Lung microvascular endothelial cell (primary cell): ENCODE results near the gene KRTAP10-10. TPM values are rescaled to one million over a fixed set of nuclear protein-coding genes. Genes with fewer than 3 reads are reported as not detected.
"Not testable (repeated sequence)": the region's sequence is repeated elsewhere in the genome, so short reads cannot be mapped to it uniquely, and the experiment has no call there.

Source experiments
- DNase-seq, 2 donors: peaks; one replicate each; pipeline versions ENCODE4 v3.0.0 to v3.0.0-alpha.2; 2010; ENCODE audit warnings: low read depth in 2 of 2
- total RNA-seq: library from RNA; depleted of rRNA; stranded (reverse); fragments of >200 nt; gene quantifications from 2 replicates; pipeline ENCODE4 v1.2.1, GENCODE V29; 2014

Gene KRTAP10-10
- total RNA-seq, 1 donor from 2014 or later, result not detected

DNA sequence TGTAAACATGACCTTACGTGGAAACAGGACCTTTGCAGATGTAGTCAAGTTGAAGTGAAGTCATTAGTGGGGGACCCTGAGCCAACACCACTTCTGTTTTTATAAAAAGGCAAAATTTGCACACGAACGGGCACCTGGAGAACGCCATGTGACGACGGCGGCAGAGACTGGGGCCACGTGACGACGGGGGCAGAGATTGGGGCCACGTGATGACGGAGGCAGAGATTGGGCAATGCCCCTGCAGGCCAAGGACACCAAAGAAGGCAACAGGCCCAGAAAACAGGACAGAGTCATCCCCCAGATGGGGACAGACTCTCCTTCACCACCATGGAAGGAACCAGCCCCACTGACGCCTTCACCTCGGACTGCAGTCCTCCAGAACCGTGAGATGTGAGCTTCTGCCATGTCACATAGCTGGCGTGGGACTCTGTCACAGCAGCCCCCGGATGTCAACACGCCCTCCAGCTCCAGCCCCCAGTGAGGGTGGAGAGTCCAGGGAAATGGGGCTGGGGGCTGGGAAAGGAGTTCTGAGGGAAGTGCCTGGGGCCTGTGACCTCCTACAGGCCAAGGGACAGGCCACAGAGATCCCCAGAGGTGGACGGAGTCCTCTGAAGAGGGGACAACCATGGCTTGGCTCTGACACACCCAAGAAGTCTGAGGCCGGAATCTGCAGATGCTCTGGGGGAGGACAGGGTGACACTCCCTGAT lies 13.3 kb downstream of the KRTAP10-10 start:
- no peak for DNase-seq

GRCh38 chr21:44650973-44651675 lies 14.0 kb downstream of the KRTAP10-10 start:
- no peak for DNase-seq

- DNase-seq, result no peak
Measured at GRCh38 chr21:44653123-44653522, 16.0 kb downstream of the KRTAP10-10 start.

DNA sequence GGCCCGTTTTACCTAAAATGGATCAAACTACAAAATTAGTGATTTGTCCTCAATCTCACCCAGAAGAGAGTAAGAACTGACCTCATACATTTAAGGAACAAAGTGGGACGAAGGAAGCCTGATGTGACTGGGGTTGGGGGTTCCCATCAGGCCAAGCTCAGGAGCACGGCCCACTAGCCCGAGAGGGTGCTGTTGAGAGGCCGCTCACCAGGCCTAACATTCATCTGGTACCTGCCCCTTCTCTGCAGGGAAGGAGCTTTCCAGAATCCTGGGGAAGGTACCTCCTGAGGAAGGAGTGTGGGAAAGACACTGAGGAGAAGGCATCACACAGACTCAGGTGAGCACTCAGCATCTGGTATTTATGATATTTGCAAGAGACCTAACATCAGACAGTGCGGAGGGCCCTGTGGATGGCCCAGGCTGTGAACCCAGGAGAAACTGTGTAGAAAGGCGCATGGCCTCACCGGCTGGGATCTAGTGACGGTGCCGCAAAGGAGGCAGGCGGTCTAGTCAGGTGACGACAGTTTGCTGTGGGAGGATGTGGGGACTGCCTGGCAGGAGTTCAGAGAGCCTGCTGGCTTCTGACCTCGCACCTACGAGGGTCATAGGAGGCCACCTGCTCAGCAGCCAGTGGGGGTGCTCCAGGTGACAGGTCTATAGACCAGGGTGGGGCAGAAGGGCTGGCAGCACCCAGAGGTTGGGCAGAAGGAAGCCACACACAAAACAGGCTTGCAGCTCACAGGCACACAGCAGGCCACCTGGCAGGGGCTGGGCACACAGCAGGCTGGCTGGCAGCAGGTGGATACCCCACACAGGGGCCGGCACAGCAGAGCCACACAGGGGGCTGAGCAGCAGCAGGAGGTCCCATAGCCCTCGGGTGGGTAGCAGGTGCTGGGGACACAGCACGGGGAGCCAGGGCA lies 16.8 kb downstream of the KRTAP10-10 start:
- no peak for DNase-seq

DNA sequence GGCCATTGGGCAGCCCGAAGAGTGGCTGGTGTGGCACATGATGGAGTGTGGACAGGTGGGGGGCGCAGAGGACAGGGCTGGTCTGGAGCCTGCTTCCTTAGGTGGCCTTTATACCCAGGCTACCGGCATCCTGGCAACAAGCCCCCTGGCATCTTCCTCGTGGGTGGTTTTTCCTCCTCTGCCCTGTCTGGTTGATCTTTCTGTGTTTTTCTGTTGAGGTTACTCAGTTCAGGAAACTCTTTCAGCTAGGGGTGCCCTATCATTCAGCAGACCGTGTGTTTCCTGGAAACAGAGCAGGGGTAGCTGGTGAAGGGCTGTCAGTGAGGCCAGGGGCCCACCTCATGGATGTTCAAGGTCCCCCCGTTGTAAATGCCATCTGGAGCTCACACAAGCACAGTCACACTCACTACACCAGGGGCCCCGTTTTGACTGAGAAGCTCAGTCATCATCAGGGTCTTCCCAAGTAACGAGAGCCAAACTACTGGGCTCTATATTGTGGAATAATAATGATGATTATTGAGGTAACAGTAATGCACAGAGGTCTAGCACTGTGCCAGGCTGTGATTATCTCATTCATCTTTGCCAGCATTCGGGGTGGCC lies 17.5 kb downstream of the KRTAP10-10 start, which contains the start of gene KRTAP12-4:
Gene KRTAP12-4, minus strand, starts transcription at position 84 of the 600 bp plus-strand sequence. Its CDS starts 45 bp downstream, at position 39.
- DNase-seq, result no peak

- no peak for DNase-seq
Measured at GRCh38 chr21:44656868-44657267, 19.7 kb downstream of the KRTAP10-10 start.

- peak in 1 of 2 donors; percentile 17 for DNase-seq
Measured at GRCh38 chr21:44657635-44658540, 20.7 kb downstream of the KRTAP10-10 start, which contains the start of gene KRTAP12-3. Gene KRTAP12-3 (plus strand): TSS chr21:44657932. CDS start chr21:44657980, 48 bp downstream.

DNA sequence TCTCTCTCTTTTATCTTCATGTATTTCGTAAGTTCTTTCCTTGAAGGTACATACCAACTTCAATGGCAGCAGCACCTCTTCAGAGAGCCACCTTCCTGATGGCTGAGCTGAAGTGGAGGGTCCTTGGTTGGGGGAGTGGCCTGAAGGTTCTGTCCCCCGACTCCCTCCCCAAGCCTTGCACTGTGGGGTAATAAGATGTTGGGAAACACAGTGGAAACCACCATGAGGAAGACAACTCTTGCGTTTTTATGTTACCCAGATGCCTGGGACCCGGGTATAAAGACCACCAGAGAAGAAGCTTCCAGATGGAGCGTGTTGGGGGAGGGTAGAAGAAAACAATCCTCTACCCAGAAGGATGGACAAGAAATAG lies 21.4 kb downstream of the KRTAP10-10 start:
- DNase-seq, result no peak

DNA sequence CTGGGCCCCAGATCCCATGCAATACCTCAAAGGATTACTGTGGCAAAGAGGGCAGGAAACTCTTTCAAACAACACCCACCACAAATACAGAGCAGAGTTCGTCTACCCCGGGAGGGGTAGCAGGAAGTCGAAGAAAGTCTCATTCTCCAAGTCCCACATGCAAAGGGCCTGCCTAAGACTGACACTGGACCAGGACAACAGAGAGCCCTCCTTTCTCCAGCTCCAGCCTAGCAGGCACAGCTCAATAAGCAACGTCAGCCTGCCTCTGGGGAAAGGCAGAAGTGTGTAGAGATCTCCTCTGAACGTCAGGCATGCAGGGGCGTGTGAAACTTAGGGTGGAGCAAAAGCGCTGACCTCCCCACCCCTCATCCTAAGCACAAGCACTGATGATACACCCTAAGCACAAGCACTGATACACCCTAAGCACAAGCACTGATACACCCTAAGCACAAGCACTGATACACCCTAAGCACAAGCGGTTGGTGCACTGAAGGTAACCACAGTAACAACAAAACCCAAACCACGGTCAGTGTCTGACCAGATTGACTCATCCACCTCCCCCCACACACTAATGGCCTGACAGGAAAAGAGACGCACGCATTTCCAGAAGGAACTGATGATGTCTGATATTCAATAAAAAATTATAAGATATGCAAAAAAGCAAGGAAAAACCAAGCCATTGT lies 21.9 kb downstream of the KRTAP10-10 start:
- DNase-seq, result no peak

GRCh38 chr21:44661567-44661966 lies 24.4 kb downstream of the KRTAP10-10 start:
- not testable (repeated sequence) for DNase-seq

- DNase-seq, result no peak
Measured at GRCh38 chr21:44664691-44665090, 27.5 kb downstream of the KRTAP10-10 start.

DNA sequence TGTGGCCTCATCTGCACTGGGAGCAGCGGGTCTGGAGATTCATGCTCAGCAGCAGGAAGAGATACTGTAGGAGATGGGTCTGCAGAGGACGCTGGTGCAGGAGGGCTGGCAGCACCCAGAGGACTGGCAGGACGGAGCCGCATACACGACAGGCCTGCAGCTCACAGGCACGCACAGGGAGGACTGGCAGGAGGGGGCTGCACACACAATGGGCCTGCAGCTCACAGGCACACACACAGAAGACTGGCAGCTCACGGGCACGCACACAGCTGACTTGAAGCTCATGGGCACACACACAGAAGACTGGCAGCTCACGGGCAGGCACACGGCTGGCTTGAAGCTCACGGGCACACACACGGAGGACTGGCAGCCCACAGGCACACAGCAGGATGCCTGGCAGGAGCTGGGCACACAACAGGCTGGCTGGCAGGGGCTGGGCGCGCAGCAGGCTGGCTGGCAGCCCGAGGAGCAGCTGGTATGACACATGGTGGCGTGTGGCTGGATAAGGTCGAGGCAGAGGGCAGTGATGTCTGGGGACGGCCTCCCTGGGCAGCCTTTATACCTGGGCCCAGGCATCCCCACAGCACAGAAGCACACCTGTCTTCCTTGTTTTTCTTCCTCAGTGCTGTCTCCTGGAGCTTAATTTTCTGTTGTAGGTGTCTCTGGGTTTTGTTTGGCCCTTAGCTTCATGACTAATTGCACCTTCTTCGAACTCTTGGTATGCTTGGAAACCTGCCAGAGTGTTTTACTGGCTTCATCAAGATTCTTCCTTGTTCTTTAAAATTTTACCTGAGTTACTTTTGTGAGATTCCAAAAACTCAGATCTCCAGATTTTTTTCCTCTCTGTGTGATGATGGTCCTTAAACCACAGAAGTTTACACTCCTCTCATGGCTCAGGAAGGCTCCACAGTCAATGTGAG lies 29.5 kb downstream of the KRTAP10-10 start, which contains the start of gene KRTAP12-2:
Gene KRTAP12-2, minus strand, starts transcription at position 527 of the 920 bp plus-strand sequence. Its CDS starts 41 bp downstream, at position 486.
- DNase-seq, result no peak

- no peak for DNase-seq
Measured at GRCh38 chr21:44667612-44668011, 30.5 kb downstream of the KRTAP10-10 start.

GRCh38 chr21:44670642-44671432 lies 33.7 kb downstream of the KRTAP10-10 start:
- DNase-seq, result no peak

GRCh38 chr21:44671911-44672310 lies 34.8 kb downstream of the KRTAP10-10 start:
- DNase-seq, result no peak

DNA sequence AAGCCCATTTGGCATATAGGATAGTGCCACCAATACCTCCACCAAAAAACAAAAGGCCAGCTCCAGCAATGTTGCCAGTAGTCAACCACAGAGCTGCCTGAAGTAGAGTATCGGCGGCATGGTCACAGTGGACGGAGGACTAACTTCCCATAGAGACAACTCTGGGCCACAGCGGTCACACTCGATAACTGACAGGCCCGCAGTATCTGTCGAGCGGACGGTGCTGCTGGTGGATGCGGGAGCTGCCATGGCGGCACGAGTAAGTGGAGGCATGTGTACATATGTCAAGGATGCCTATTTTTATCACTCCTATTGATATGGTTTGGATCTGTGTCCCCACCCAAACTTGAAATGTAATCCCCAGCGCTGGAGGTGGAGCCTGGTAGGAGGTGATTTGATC lies 40.7 kb downstream of the KRTAP10-10 start:
- no peak for DNase-seq

DNA sequence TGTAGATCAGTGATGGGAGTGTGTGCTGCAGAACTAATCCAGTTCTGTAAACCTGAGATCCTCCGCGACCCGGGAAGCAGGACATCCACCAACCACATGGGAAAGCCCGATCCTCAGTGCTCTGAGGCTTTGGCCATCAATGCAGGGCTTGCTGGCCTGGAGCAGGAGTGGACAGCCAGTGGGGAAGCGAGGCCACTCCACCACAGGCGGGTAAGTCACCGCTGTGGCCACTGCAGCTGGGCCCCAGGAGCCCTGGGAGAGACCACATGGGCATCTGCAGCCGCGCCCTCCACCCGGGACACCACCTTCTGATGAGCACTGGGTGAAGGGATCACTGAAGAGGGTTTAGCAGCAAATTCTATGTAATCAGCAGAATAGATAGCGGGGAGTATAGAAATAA lies 44.0 kb downstream of the KRTAP10-10 start:
- no peak for DNase-seq
